Mesendoderm (in vitro differentiated cells): ENCODE results near the gene SLC16A6.

Experiments
- DNase-seq: peaks from one replicate; pipeline ENCODE4 v3.0.0; 2013
- H2AK5ac ChIP-seq: 2 replicates; pipeline ENCODE4 v1.6.1; 2013; ENCODE audit warnings: low read length, inconsistent platforms
- H2BK120ac ChIP-seq: 2 replicates; pipeline ENCODE4 v1.6.1; 2013; ENCODE audit warnings: low read depth, mild to moderate bottlenecking, low read length, moderate library complexity, mixed read lengths
- H2BK15ac ChIP-seq: replicated peaks from 2 replicates; pipeline ENCODE4 v1.6.1; 2013; ENCODE audit warnings: low read depth, mild to moderate bottlenecking, moderate library complexity
- H2BK5ac ChIP-seq: 2 replicates; pipeline ENCODE4 v1.6.1; 2013; ENCODE audit warnings: low read length, inconsistent platforms
- H3K18ac ChIP-seq: 2 replicates; pipeline ENCODE4 v1.6.1; 2013; ENCODE audit warnings: mild to moderate bottlenecking, low read length, mixed read lengths
- H3K23ac ChIP-seq: one replicate; pipeline ENCODE4 v1.6.1; 2013; ENCODE audit warnings: low read length
- H3K27ac ChIP-seq: 2 replicates; pipeline ENCODE4 v1.5.1; 2013; ENCODE audit warnings: low read depth, mild to moderate bottlenecking, inconsistent platforms, low read length, moderate library complexity
- H3K27me3 ChIP-seq: 2 replicates; pipeline ENCODE4 v1.6.1; 2013; ENCODE audit warnings: low read length, control low read depth, mild to moderate bottlenecking, inconsistent platforms; ENCODE audit not compliant: insufficient read depth, poor library complexity
- H3K36me3 ChIP-seq: 2 replicates; pipeline ENCODE4 v1.6.1; 2013; ENCODE audit warnings: low read length, inconsistent platforms; ENCODE audit not compliant: control insufficient read depth, insufficient read depth
- H3K4ac ChIP-seq: one replicate; pipeline ENCODE4 v1.6.1; 2013; ENCODE audit warnings: low read depth, mild to moderate bottlenecking, low read length, moderate library complexity
- H3K4me1 ChIP-seq: 2 replicates; pipeline ENCODE4 v1.6.1; 2013; ENCODE audit warnings: low read depth, low read length, inconsistent platforms; ENCODE audit not compliant: control insufficient read depth
- H3K4me2 ChIP-seq: 2 replicates; pipeline ENCODE4 v1.6.1; 2013; ENCODE audit warnings: low read length
- H3K4me3 ChIP-seq: 2 replicates; pipeline ENCODE4 v1.5.1; 2013; ENCODE audit warnings: mild to moderate bottlenecking, low read length
- H3K56ac ChIP-seq: one replicate; pipeline ENCODE4 v1.6.1; 2013; ENCODE audit warnings: low read length
- H3K79me1 ChIP-seq: 2 replicates; pipeline ENCODE4 v1.6.1; 2013; ENCODE audit warnings: low read length, inconsistent platforms
- H3K79me2 ChIP-seq: 2 replicates; pipeline ENCODE4 v1.6.1; 2013; ENCODE audit warnings: mild to moderate bottlenecking, low read length; ENCODE audit not compliant: control insufficient read depth, insufficient read depth
- H3K9ac ChIP-seq: 2 replicates; pipeline ENCODE4 v1.6.1; 2013; ENCODE audit warnings: low read length, inconsistent platforms
- H4K5ac ChIP-seq: one replicate; pipeline ENCODE4 v1.6.1; 2013; ENCODE audit warnings: low read length
- H4K8ac ChIP-seq: one replicate; pipeline ENCODE4 v1.6.1; 2013; ENCODE audit warnings: low read depth, mild to moderate bottlenecking, control low read depth, low read length, moderate library complexity
- WGBS: extraction: QIAGEN DNeasy Blood & Tissue Kit; methylation state at CpG from one replicate; pipeline ENCODE4 v1.1.7; 2013; ENCODE audit warnings: low lambda C conversion rate, missing lambda C conversion rate; ENCODE audit not compliant: insufficient coverage; ENCODE audit errors: extremely low coverage; 5-methylcytosine and 5-hydroxymethylcytosine counted together

Gene SLC16A6

GRCh38 chr17:68327823-68328557 lies 37.1 kb upstream of the SLC16A6 start:
- no peak overlapping the region for H3K4me2 ChIP-seq
- no peak overlapping the region for H3K4ac ChIP-seq
- no peaks in the 10 kb centered on the region for H3K36me3 ChIP-seq
- no peaks in the 10 kb centered on the region for H3K79me2 ChIP-seq
- H2BK15ac ChIP-seq = no peak overlapping the region
- H4K5ac ChIP-seq = no peak overlapping the region
- H3K27ac ChIP-seq = no peak overlapping the region
- H3K79me1 ChIP-seq = no peaks in the 10 kb centered on the region
- no peak overlapping the region for H3K4me3 ChIP-seq
- H2BK5ac ChIP-seq = no peak overlapping the region
- no peak overlapping the region for H3K56ac ChIP-seq
- H3K23ac ChIP-seq = no peak overlapping the region
- no CpG with 5 or more reads among the region's 8 CpGs for WGBS
- H2AK5ac ChIP-seq = no peak overlapping the region
- H3K4me1 ChIP-seq = no peaks in the 10 kb centered on the region
- no peak overlapping the region for H2BK120ac ChIP-seq
- no peak overlapping the region for H3K18ac ChIP-seq
- no peaks in the 10 kb centered on the region for H3K27me3 ChIP-seq
- DNase-seq = peak; percentile 34
- H3K9ac ChIP-seq = no peak overlapping the region
- no peak overlapping the region for H4K8ac ChIP-seq

- H4K5ac ChIP-seq = no peak overlapping the region
- no peak for DNase-seq
- no peak overlapping the region for H2AK5ac ChIP-seq
- H3K27ac ChIP-seq = no peak overlapping the region
- no peak overlapping the region for H2BK120ac ChIP-seq
- no peak overlapping the region for H2BK5ac ChIP-seq
- no peak overlapping the region for H3K56ac ChIP-seq
- no peaks in the 10 kb centered on the region for H3K36me3 ChIP-seq
- no CpG with 5 or more reads among the region's 5 CpGs for WGBS
- no peak overlapping the region for H3K4me3 ChIP-seq
- no peaks in the 10 kb centered on the region for H3K4me1 ChIP-seq
- H3K79me1 ChIP-seq = no peaks in the 10 kb centered on the region
- no peak overlapping the region for H3K23ac ChIP-seq
- no peak overlapping the region for H3K4ac ChIP-seq
- H3K18ac ChIP-seq = no peak overlapping the region
- no peaks in the 10 kb centered on the region for H3K27me3 ChIP-seq
- no peaks in the 10 kb centered on the region for H3K79me2 ChIP-seq
- H3K9ac ChIP-seq = no peak overlapping the region
- H4K8ac ChIP-seq = no peak overlapping the region
- no peak overlapping the region for H2BK15ac ChIP-seq
- no peak overlapping the region for H3K4me2 ChIP-seq
These were observed 35.8 kb upstream of the SLC16A6 start for GRCh38 chr17:68326681-68327080.

- Histone ChIP-seq H3K23ac (no peak overlapping the region), H3K27me3 (no peaks in the 10 kb centered on the region), H3K4me2 (no peak overlapping the region), H2BK5ac (no peak overlapping the region), H3K79me2 (no peaks in the 10 kb centered on the region), H2AK5ac (no peak overlapping the region), H4K5ac (no peak overlapping the region), H3K4me1 (peaks cover 1% of the 10 kb centered on the region), H3K56ac (no peak overlapping the region), H3K27ac (no peak overlapping the region), H3K79me1 (no peaks in the 10 kb centered on the region), H3K4me3 (no peak overlapping the region), H4K8ac (no peak overlapping the region), H3K9ac (no peak overlapping the region), H3K18ac (no peak overlapping the region), H3K4ac (no peak overlapping the region), H3K36me3 (no peaks in the 10 kb centered on the region), H2BK15ac (no peak overlapping the region), H2BK120ac (no peak overlapping the region)
- WGBS = no CpG with 5 or more reads among the region's 5 CpGs
- peak; percentile 60 for DNase-seq
These were observed 35.0 kb upstream of the SLC16A6 start for GRCh38 chr17:68325961-68326360.

- Histone ChIP-seq H3K27me3 (no peaks in the 10 kb centered on the region), H2BK120ac (no peak overlapping the region), H3K79me2 (no peaks in the 10 kb centered on the region), H3K9ac (no peak overlapping the region), H4K8ac (no peak overlapping the region), H3K4me1 (peaks cover 1% of the 10 kb centered on the region), H3K4ac (no peak overlapping the region), H3K36me3 (no peaks in the 10 kb centered on the region), H2BK15ac (no peak overlapping the region), H3K18ac (no peak overlapping the region), H3K4me3 (no peak overlapping the region), H3K23ac (no peak overlapping the region), H3K56ac (no peak overlapping the region), H3K4me2 (no peak overlapping the region), H4K5ac (no peak overlapping the region), H2BK5ac (no peak overlapping the region), H3K27ac (no peak overlapping the region), H3K79me1 (no peaks in the 10 kb centered on the region), H2AK5ac (no peak overlapping the region)
- no CpG with 5 or more reads among the region's 8 CpGs for WGBS
- DNase-seq = no peak
These were observed 33.9 kb upstream of the SLC16A6 start for GRCh38 chr17:68324654-68325336.

GRCh38 chr17:68324114-68324513 lies 33.2 kb upstream of the SLC16A6 start:
- no peak overlapping the region for H3K23ac ChIP-seq
- DNase-seq = no peak
- H2AK5ac ChIP-seq = no peak overlapping the region
- H3K56ac ChIP-seq = no peak overlapping the region
- no peak overlapping the region for H3K4me2 ChIP-seq
- H2BK120ac ChIP-seq = no peak overlapping the region
- H4K5ac ChIP-seq = no peak overlapping the region
- no peak overlapping the region for H3K4ac ChIP-seq
- no peak overlapping the region for H3K9ac ChIP-seq
- no peak overlapping the region for H3K18ac ChIP-seq
- H2BK15ac ChIP-seq = no peak overlapping the region
- no CpG with 5 or more reads among the region's 10 CpGs for WGBS
- no peak overlapping the region for H3K4me3 ChIP-seq
- no peaks in the 10 kb centered on the region for H3K36me3 ChIP-seq
- no peaks in the 10 kb centered on the region for H3K79me2 ChIP-seq
- H3K79me1 ChIP-seq = no peaks in the 10 kb centered on the region
- no peak overlapping the region for H3K27ac ChIP-seq
- no peaks in the 10 kb centered on the region for H3K27me3 ChIP-seq
- H2BK5ac ChIP-seq = no peak overlapping the region
- no peak overlapping the region for H4K8ac ChIP-seq
- peaks cover 3% of the 10 kb centered on the region for H3K4me1 ChIP-seq
